Effector memory CD4-positive, alpha-beta T cell (primary cell): ENCODE results near the gene FRG2.
"Not testable (repeated sequence)": the region's sequence is repeated elsewhere in the genome, so short reads cannot be mapped to it uniquely, and the experiment has no call there.

Experiments used
- DNase-seq, 3 donors: peaks; one replicate each; pipeline ENCODE4 v3.0.0-alpha.2; 2020
- H3K27ac ChIP-seq: 2 replicates; pipeline ENCODE4 v1.7.0; 2013; ENCODE audit warnings: mild to moderate bottlenecking, low read length, moderate library complexity; ENCODE audit not compliant: insufficient read depth, poor library complexity, severe bottlenecking
- H3K27me3 ChIP-seq: replicated peaks from 2 replicates; pipeline ENCODE4 v1.7.0; 2013; ENCODE audit warnings: mild to moderate bottlenecking, low read length; ENCODE audit not compliant: insufficient read depth, control insufficient read depth, poor library complexity, severe bottlenecking
- H3K36me3 ChIP-seq: 2 replicates; pipeline ENCODE4 v1.7.0; 2013; ENCODE audit warnings: mild to moderate bottlenecking, low read length, moderate library complexity; ENCODE audit not compliant: control insufficient read depth, insufficient read depth
- H3K4me1 ChIP-seq: 2 replicates; pipeline ENCODE4 v1.7.0; 2013; ENCODE audit warnings: low read length, mild to moderate bottlenecking; ENCODE audit not compliant: control insufficient read depth, insufficient read depth, poor library complexity, severe bottlenecking
- H3K4me3 ChIP-seq: 2 replicates; pipeline ENCODE4 v1.7.0; 2013; ENCODE audit warnings: low read length, low read depth, mild to moderate bottlenecking; ENCODE audit not compliant: insufficient read depth, poor library complexity, severe bottlenecking
- H3K9me3 ChIP-seq: 2 replicates; pipeline ENCODE4 v1.7.0; 2013; ENCODE audit warnings: mild to moderate bottlenecking, low read length, moderate library complexity; ENCODE audit not compliant: control insufficient read depth
- total RNA-seq, 3 donors: gene quantifications; one replicate each; lab custom pipeline; 2026; lab: John Stamatoyannopoulos, UW

FRG2 gene
- 0 reads per million in 3 donors for total RNA-seq

GRCh38 chr4:190027156-190027555 is at the start of gene FRG2:
Gene FRG2, minus strand, starts transcription at chr4:190027256. Its CDS starts 52 bp downstream, at chr4:190027204.
- H3K27me3 ChIP-seq, H3K4me1 ChIP-seq, H3K36me3 ChIP-seq, H3K9me3 ChIP-seq, H3K27ac ChIP-seq, H3K4me3 ChIP-seq, DNase-seq: not testable (repeated sequence)

GRCh38 chr4:190068351-190068750 is 41.3 kb upstream of the FRG2 start:
- not testable (repeated sequence) for H3K27ac ChIP-seq, DNase-seq, H3K4me3 ChIP-seq, H3K27me3 ChIP-seq, H3K9me3 ChIP-seq, H3K4me1 ChIP-seq, H3K36me3 ChIP-seq

- H3K36me3 ChIP-seq, DNase-seq, H3K4me3 ChIP-seq, H3K27me3 ChIP-seq, H3K4me1 ChIP-seq, H3K9me3 ChIP-seq, H3K27ac ChIP-seq: not testable (repeated sequence)
Observed at GRCh38 chr4:190064805-190065204, 37.7 kb upstream of the FRG2 start.

- H3K27ac ChIP-seq, H3K9me3 ChIP-seq, H3K4me3 ChIP-seq, H3K36me3 ChIP-seq, DNase-seq, H3K27me3 ChIP-seq, H3K4me1 ChIP-seq: not testable (repeated sequence)
Observed at GRCh38 chr4:190064342-190064741, 37.3 kb upstream of the FRG2 start, which contains the start of gene DBET. Gene DBET, plus strand, starts transcription at chr4:190064502.

- not testable (repeated sequence) for H3K4me3 ChIP-seq, H3K36me3 ChIP-seq, H3K27ac ChIP-seq, DNase-seq, H3K4me1 ChIP-seq, H3K9me3 ChIP-seq, H3K27me3 ChIP-seq
Observed at GRCh38 chr4:190058997-190059396, 31.9 kb upstream of the FRG2 start.

GRCh38 chr4:190049378-190050239 is 22.6 kb upstream of the FRG2 start:
- H3K27ac ChIP-seq, H3K9me3 ChIP-seq, H3K4me1 ChIP-seq, H3K4me3 ChIP-seq, H3K36me3 ChIP-seq, DNase-seq, H3K27me3 ChIP-seq: not testable (repeated sequence)

GRCh38 chr4:190047627-190048026 is 20.6 kb upstream of the FRG2 start:
- not testable (repeated sequence) for H3K4me3 ChIP-seq, H3K4me1 ChIP-seq, H3K36me3 ChIP-seq, DNase-seq, H3K27ac ChIP-seq, H3K27me3 ChIP-seq, H3K9me3 ChIP-seq

- not testable (repeated sequence) for H3K27ac ChIP-seq, H3K36me3 ChIP-seq, H3K27me3 ChIP-seq, H3K4me3 ChIP-seq, DNase-seq, H3K9me3 ChIP-seq, H3K4me1 ChIP-seq
Observed at GRCh38 chr4:190040873-190041272, 13.8 kb upstream of the FRG2 start.

- H3K27ac ChIP-seq, H3K4me1 ChIP-seq, H3K4me3 ChIP-seq, H3K36me3 ChIP-seq, DNase-seq, H3K27me3 ChIP-seq, H3K9me3 ChIP-seq: not testable (repeated sequence)
Observed at GRCh38 chr4:190037704-190038388, 10.8 kb upstream of the FRG2 start.

GRCh38 chr4:190031264-190031663 is 4.2 kb upstream of the FRG2 start:
- not testable (repeated sequence) for H3K27ac ChIP-seq, H3K27me3 ChIP-seq, H3K9me3 ChIP-seq, H3K4me3 ChIP-seq, H3K4me1 ChIP-seq, DNase-seq, H3K36me3 ChIP-seq
